H9 (cell line): ENCODE measurements around the gene RPL35. TPM values are rescaled to one million over a fixed set of nuclear protein-coding genes. Genes with fewer than 3 reads are reported as not detected.

Experiments
- DNase-seq: peaks from one replicate; pipeline ENCODE4 v3.0.0-alpha.2; 2017
- H2AFZ ChIP-seq: one replicate; pipeline ENCODE4 v1.6.1; 2013; ENCODE audit warnings: mild to moderate bottlenecking, low read length, control low read depth, moderate library complexity
- H2AK5ac ChIP-seq: 2 replicates; pipeline ENCODE4 v1.6.1; 2013; ENCODE audit warnings: low read length, control low read depth, mixed read lengths; ENCODE audit not compliant: insufficient read length
- H2BK120ac ChIP-seq: one replicate; pipeline ENCODE4 v1.6.1; 2013; ENCODE audit warnings: low read depth, mild to moderate bottlenecking, low read length, control low read depth, inconsistent platforms; ENCODE audit not compliant: poor library complexity, severe bottlenecking
- H2BK12ac ChIP-seq: 2 replicates; pipeline ENCODE4 v1.6.1; 2013; ENCODE audit warnings: low read length, control low read depth, mixed read lengths, low read depth; ENCODE audit not compliant: insufficient read length
- H2BK15ac ChIP-seq: 2 replicates; pipeline ENCODE4 v1.6.1; 2013; ENCODE audit warnings: low read depth, low read length, control low read depth
- H2BK20ac ChIP-seq: one replicate; pipeline ENCODE4 v1.6.1; 2013; ENCODE audit warnings: low read depth, mild to moderate bottlenecking, low read length, control low read depth, inconsistent platforms; ENCODE audit not compliant: poor library complexity, severe bottlenecking
- H2BK5ac ChIP-seq: 2 replicates; pipeline ENCODE4 v1.6.1; 2013; ENCODE audit warnings: low read length, control low read depth, mixed read lengths; ENCODE audit not compliant: insufficient read length
- H3K14ac ChIP-seq: 2 replicates; pipeline ENCODE4 v1.6.1; 2013; ENCODE audit warnings: low read length, control low read depth; ENCODE audit not compliant: insufficient read depth
- H3K18ac ChIP-seq: 2 replicates; pipeline ENCODE4 v1.6.1; 2013; ENCODE audit warnings: low read depth, mild to moderate bottlenecking, mixed read lengths, low read length, control low read depth; ENCODE audit not compliant: insufficient read length
- H3K23ac ChIP-seq: 2 replicates; pipeline ENCODE4 v1.6.1; 2013; ENCODE audit warnings: low read length, control low read depth, mixed read lengths, low read depth; ENCODE audit not compliant: insufficient read length
- H3K23me2 ChIP-seq: 2 replicates; pipeline ENCODE4 v1.6.1; 2013; ENCODE audit warnings: low read depth, mild to moderate bottlenecking, mixed read lengths, low read length, control low read depth; ENCODE audit not compliant: insufficient read length, poor library complexity, severe bottlenecking
- H3K27ac ChIP-seq: 2 replicates; pipeline ENCODE4 v1.5.1; 2013; ENCODE audit warnings: low read length, control low read depth, mixed read lengths, low read depth; ENCODE audit not compliant: insufficient read length
- H3K27me3 ChIP-seq: 2 replicates; pipeline ENCODE4 v1.6.1; 2013; ENCODE audit warnings: low read length, control low read depth, inconsistent platforms; ENCODE audit not compliant: insufficient read depth
- H3K4ac ChIP-seq: 2 replicates; pipeline ENCODE4 v1.6.1; 2013; ENCODE audit warnings: low read depth, mild to moderate bottlenecking, control low read depth, inconsistent platforms, low read length, moderate library complexity
- H3K4me1 ChIP-seq: 2 replicates; pipeline ENCODE4 v1.6.1; 2013; ENCODE audit warnings: low read length, control low read depth, inconsistent platforms; ENCODE audit not compliant: insufficient read depth
- H3K4me2 ChIP-seq: 2 replicates; pipeline ENCODE4 v1.6.1; 2013; ENCODE audit warnings: low read length, control low read depth, mixed read lengths; ENCODE audit not compliant: insufficient read length, insufficient read depth
- H3K56ac ChIP-seq: 2 replicates; pipeline ENCODE4 v1.6.1; 2013; ENCODE audit warnings: low read depth, mild to moderate bottlenecking, mixed read lengths, low read length, control low read depth; ENCODE audit not compliant: insufficient read length
- H3K79me1 ChIP-seq: 2 replicates; pipeline ENCODE4 v1.6.1; 2013; ENCODE audit warnings: low read depth, mild to moderate bottlenecking, moderate library complexity, low read length, control low read depth, inconsistent platforms; ENCODE audit not compliant: insufficient read depth, poor library complexity, severe bottlenecking
- H3K79me2 ChIP-seq: 2 replicates; pipeline ENCODE4 v1.6.1; 2013; ENCODE audit warnings: low read length, control low read depth, inconsistent platforms; ENCODE audit not compliant: insufficient read depth
- H3K9ac ChIP-seq: 2 replicates; pipeline ENCODE4 v1.6.1; 2013; ENCODE audit warnings: low read length, control low read depth, mixed read lengths; ENCODE audit not compliant: insufficient read length; ENCODE audit errors: extremely low read depth
- H3K9me3 ChIP-seq: one replicate; pipeline ENCODE4 v1.6.1; 2013; ENCODE audit warnings: low read depth, low read length, inconsistent platforms; ENCODE audit not compliant: control insufficient read depth
- H3T11ph ChIP-seq: one replicate; pipeline ENCODE4 v1.6.1; 2013; ENCODE audit warnings: mild to moderate bottlenecking, low read length, control low read depth, inconsistent platforms
- H4K20me1 ChIP-seq: one replicate; pipeline ENCODE4 v1.6.1; 2013; ENCODE audit not compliant: control insufficient read depth, insufficient read length, insufficient read depth
- H4K5ac ChIP-seq: 2 replicates; pipeline ENCODE4 v1.6.1; 2013; ENCODE audit warnings: low read depth, mild to moderate bottlenecking, mixed read lengths, low read length, control low read depth; ENCODE audit not compliant: insufficient read length
- H4K8ac ChIP-seq: replicated peaks from 2 replicates; pipeline ENCODE4 v1.6.1; 2013; ENCODE audit warnings: low read length, control low read depth, mixed read lengths, low read depth; ENCODE audit not compliant: insufficient read length
- H4K91ac ChIP-seq: 2 replicates; pipeline ENCODE4 v1.6.1; 2013; ENCODE audit warnings: low read depth, mild to moderate bottlenecking, moderate library complexity, mixed read lengths, low read length, control low read depth; ENCODE audit not compliant: insufficient read length
- H3K27ac Mint-ChIP-seq, 3 experiments: 2 replicates in 2 of 3; 3 replicates in 1 of 3; pipeline ENCODE4 v1.8.0; 2020 to 2021; ENCODE audit warnings: mixed read lengths in 3 of 3, mild to moderate bottlenecking in 1 of 3, moderate library complexity in 1 of 3
- H3K27me3 Mint-ChIP-seq: 2 replicates; pipeline ENCODE4 v1.8.0; 2021; ENCODE audit warnings: low read depth, mild to moderate bottlenecking, moderate library complexity, mixed read lengths
- H3K36me3 Mint-ChIP-seq, 3 experiments: 2 replicates in 2 of 3; 3 replicates in 1 of 3; pipeline ENCODE4 v1.8.0; 2020 to 2021; ENCODE audit warnings: low read depth in 3 of 3, mixed read lengths in 3 of 3; ENCODE audit not compliant: insufficient read depth in 1 of 3
- H3K4me1 Mint-ChIP-seq, 2 experiments: 2 replicates each; pipeline ENCODE4 v1.8.0; 2020; ENCODE audit warnings: mixed read lengths in 2 of 2
- H3K4me3 Mint-ChIP-seq, 2 experiments: 2 replicates in 1 of 2; 3 replicates in 1 of 2; pipeline ENCODE4 v1.8.0; 2020 to 2021; ENCODE audit warnings: mild to moderate bottlenecking in 2 of 2, mixed read lengths in 2 of 2, moderate library complexity in 1 of 2
- H3K9me3 Mint-ChIP-seq, 2 experiments: 2 replicates in 1 of 2; 3 replicates in 1 of 2; pipeline ENCODE4 v1.8.0; 2020; ENCODE audit warnings: mild to moderate bottlenecking in 2 of 2, mixed read lengths in 2 of 2, moderate library complexity in 1 of 2
- WGBS: extraction: QIAGEN DNeasy Blood & Tissue Kit; methylation state at CpG from one replicate; pipeline ENCODE4 v1.1.7; 2013; ENCODE audit warnings: missing lambda C conversion rate, low lambda C conversion rate, mixed read lengths; ENCODE audit not compliant: insufficient read length; ENCODE audit errors: extremely low coverage; 5-methylcytosine and 5-hydroxymethylcytosine counted together
- total RNA-seq: library from RNA; stranded (reverse); gene quantifications from 2 replicates; pipeline ENCODE4 v1.2.1, GENCODE V29; 2021
- TF ChIP-seq, protein P1 (sequence below): fragments of 200-600 bp; sonication (generic); conservative IDR thresholded peaks from 3 replicates; pipeline ENCODE4 v1.8.0; 2021; ENCODE audit warnings: antibody characterized with exemption, mild to moderate bottlenecking

Gene RPL35
- total RNA-seq, 1 experiment from 2014 or later, result 1,840 TPM

DNA sequence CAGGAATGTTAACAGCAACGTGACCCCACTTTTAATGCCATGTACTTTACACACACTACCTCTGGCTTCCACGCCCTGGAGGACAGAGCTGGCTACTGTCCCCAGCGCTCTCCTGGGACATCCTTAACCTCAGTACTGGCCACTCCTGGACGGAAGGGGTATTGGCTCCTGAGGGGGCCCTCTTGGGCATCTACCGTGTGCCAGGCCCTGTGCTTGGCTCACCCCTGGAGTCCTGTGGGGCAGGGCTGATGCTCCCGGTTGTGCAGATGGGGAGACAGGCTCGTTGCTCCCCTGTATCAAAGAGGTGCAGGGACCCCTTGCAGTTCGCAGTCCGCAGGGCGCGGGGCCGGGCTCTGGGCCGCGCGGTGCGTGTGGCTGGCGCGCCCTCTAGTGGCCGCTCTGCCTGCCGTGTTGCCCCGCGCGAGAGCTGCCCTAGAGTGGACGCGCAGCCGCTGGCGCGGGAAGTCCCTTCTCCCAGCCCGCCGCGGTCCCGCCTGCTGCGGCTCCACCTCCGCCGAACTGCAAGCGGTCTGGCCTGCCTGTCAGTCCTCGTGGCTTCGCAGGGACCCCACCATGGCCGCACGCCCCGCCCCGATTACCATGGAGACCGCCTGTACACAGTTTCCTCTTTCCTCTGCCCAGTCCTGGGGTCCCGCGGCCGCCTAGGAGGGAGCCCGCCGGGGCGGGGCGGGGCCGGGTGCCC lies 8.8 kb downstream of the RPL35 start, which contains the start of gene WDR38:
WDR38 (plus strand) TSS at position 632 of the 703 bp plus-strand sequence. CDS start 72 bp downstream, outside the sequence.
- Histone ChIP-seq H3K9ac (no peak within 1 kb of the TSS), H3T11ph (no peak within 1 kb of the TSS), H3K4ac (no peak within 1 kb of the TSS), H3K79me1 (no peaks in the 10 kb centered on the region), H4K20me1 (no peaks in the 10 kb centered on the region), H2BK15ac (no peak within 1 kb of the TSS), H3K79me2 (no peaks in the 10 kb centered on the region), H3K23ac (no peak within 1 kb of the TSS), H3K23me2 (peaks cover 3% of the 10 kb centered on the region), H3K18ac (no peak within 1 kb of the TSS), H3K9me3 (no peaks in the 10 kb centered on the region), H2AFZ (no peak within 1 kb of the TSS), H3K4me1 (peaks cover 3% of the 10 kb centered on the region; the same call in 1 of the 2 replicates), H4K5ac (no peak within 1 kb of the TSS), H3K4me2 (peak within 1 kb of the TSS; percentile 54), H3K14ac (peak within 1 kb of the TSS; percentile 49; the same call in 1 of the 2 replicates), H2BK20ac (no peak within 1 kb of the TSS), H4K8ac (no peak within 1 kb of the TSS), H2BK120ac (no peak within 1 kb of the TSS), H3K56ac (no peak within 1 kb of the TSS), H2BK12ac (no peak within 1 kb of the TSS), H3K27ac (no peak within 1 kb of the TSS), H4K91ac (no peak within 1 kb of the TSS), H2AK5ac (no peak within 1 kb of the TSS), H3K27me3 (no peaks in the 10 kb centered on the region), H2BK5ac (no peak within 1 kb of the TSS)
- H3K27me3 Mint-ChIP-seq, result no peaks in the 10 kb centered on the region; the same call in 1 of the 2 replicates
- H3K36me3 Mint-ChIP-seq, result peaks cover 9 to 14% (median 12%) of the 10 kb centered on the region in 3 experiments; a peak in 6 of 7 replicates
- peak within 1 kb of the TSS in 1 of 3 experiments; percentile 59; a peak in 1 of 7 replicates for H3K27ac Mint-ChIP-seq
- H3K4me3 Mint-ChIP-seq, result peak within 1 kb of the TSS; percentile 67 to 81
- H3K4me1 Mint-ChIP-seq, result peaks cover 7 to 15% of the 10 kb centered on the region in 2 experiments
- no peaks in the 10 kb centered on the region for H3K9me3 Mint-ChIP-seq
- WGBS, result no CpG with 5 or more reads among the region's 51 CpGs
- DNase-seq, result peak; percentile 88
- TF ChIP-seq, protein P1, sequence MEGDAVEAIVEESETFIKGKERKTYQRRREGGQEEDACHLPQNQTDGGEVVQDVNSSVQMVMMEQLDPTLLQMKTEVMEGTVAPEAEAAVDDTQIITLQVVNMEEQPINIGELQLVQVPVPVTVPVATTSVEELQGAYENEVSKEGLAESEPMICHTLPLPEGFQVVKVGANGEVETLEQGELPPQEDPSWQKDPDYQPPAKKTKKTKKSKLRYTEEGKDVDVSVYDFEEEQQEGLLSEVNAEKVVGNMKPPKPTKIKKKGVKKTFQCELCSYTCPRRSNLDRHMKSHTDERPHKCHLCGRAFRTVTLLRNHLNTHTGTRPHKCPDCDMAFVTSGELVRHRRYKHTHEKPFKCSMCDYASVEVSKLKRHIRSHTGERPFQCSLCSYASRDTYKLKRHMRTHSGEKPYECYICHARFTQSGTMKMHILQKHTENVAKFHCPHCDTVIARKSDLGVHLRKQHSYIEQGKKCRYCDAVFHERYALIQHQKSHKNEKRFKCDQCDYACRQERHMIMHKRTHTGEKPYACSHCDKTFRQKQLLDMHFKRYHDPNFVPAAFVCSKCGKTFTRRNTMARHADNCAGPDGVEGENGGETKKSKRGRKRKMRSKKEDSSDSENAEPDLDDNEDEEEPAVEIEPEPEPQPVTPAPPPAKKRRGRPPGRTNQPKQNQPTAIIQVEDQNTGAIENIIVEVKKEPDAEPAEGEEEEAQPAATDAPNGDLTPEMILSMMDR, result peak; percentile 100
